ENCODE data around the gene VPS33B.

DNA sequence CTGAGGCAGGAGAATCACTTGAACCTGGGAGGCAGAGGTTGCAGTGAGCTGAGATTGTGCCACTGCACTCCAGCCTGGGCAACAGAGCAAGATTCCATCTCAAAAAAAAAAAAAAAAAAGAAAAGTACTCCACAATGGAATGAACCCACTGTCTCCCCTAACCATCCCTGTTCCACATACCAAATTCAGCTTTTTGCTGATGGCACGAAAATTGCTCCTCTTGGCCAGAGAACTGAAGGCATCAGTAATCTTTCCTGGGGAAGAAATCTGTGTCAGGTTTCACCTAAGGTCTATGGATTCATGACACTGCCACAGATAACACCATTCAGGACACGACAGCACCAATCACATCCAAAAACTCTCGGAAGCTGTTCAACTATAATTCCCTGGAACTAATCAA lies 21.2 kb downstream of the VPS33B start:
- TF ChIP-seq, protein P1, sequence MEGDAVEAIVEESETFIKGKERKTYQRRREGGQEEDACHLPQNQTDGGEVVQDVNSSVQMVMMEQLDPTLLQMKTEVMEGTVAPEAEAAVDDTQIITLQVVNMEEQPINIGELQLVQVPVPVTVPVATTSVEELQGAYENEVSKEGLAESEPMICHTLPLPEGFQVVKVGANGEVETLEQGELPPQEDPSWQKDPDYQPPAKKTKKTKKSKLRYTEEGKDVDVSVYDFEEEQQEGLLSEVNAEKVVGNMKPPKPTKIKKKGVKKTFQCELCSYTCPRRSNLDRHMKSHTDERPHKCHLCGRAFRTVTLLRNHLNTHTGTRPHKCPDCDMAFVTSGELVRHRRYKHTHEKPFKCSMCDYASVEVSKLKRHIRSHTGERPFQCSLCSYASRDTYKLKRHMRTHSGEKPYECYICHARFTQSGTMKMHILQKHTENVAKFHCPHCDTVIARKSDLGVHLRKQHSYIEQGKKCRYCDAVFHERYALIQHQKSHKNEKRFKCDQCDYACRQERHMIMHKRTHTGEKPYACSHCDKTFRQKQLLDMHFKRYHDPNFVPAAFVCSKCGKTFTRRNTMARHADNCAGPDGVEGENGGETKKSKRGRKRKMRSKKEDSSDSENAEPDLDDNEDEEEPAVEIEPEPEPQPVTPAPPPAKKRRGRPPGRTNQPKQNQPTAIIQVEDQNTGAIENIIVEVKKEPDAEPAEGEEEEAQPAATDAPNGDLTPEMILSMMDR (conservative IDR thresholded peaks at IDR 0.05; ENCODE audit: low read depth in 2 of 2) = no peak
- TF ChIP-seq STAT1 (IDR thresholded peaks at IDR 0.05; ENCODE audit: unreplicated experiment) (no peak), CREB1 (CRISPR knock-in tag; IDR thresholded peaks at IDR 0.05; ENCODE audit: low read depth) (no peak)

Measured in GM23338 (cell line).